Stimulated activated CD4-positive, alpha-beta T cell treated with anti-CD3 and anti-CD28 coated beads, Interleukin-15, amount 100 ng/mL, for 48 hours (primary cell): Measurements from ENCODE around the gene ULK1.

Source experiments
- DNase-seq, 2 donors: peaks; one replicate each; pipeline ENCODE4 v3.0.0-alpha.2; 2020; ENCODE audit warnings: low read depth in 2 of 2

The ULK1 gene

DNA sequence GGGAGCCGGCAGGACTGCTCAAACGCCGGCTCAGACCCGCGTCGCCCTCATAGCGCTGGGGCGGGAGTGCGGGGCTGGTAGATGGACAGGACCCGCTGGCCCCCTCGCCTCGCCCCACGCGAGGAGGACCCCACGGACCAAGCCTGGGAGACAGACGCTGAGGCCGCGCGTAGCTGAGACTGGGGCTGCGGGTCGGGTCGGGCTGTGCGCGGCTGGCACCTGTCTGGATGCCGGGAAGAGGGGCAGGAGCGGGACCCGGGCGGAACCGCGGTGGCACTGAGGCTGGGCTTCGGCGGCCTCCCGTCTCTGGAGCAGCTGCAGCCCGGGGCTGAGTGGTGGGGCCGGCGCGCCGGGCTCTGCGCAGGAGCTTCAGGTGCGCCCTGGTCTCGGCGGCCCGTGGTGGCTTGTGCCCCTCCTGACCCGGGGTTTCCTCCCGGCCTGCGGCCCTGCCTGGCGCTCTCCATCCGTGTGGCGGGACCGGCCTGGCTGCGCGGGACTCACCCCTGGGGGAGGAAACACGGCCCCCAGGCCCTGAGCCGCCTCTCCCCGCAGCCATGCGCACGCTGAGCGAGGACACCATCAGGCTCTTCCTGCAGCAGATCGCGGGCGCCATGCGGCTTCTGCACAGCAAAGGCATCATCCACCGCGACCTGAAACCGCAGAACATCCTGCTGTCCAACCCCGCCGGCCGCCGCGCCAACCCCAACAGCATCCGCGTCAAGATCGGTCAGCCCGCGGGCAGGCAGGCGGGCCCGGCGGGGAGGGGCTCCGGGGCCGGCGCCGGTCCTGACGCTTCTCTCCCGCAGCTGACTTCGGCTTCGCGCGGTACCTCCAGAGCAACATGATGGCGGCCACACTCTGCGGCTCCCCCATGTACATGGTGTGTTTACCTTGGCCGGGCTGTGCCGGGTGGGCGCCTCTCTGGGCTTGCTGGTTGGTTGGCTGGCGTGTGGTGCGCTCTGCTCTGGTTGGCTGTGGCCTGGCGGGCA lies 14.0 kb downstream of the ULK1 start:
- DNase-seq: no peak

- no peak for DNase-seq
These were observed 14.8 kb downstream of the ULK1 start for GRCh38 chr12:131909081-131909751.

DNA sequence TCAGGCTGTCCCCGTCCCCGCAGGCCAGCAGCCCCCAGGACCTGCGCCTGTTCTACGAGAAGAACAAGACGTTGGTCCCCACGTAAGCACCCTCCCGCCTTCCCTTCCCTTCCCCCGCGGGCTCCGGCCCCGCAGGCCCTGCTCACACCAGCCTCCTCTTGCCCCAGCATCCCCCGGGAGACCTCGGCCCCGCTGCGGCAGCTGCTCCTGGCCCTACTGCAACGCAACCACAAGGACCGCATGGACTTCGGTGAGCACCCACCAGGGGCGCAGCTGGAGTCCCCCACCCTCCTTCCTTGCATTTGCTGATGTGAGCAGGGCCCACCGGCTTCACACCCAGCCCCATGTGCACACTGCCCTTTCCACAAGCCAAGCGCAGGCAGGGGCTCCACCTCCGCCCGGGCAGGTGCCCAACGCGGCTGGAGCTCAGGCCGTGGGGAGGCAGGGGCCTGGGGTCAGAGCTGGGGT lies 15.4 kb downstream of the ULK1 start:
- DNase-seq: no peak

DNA sequence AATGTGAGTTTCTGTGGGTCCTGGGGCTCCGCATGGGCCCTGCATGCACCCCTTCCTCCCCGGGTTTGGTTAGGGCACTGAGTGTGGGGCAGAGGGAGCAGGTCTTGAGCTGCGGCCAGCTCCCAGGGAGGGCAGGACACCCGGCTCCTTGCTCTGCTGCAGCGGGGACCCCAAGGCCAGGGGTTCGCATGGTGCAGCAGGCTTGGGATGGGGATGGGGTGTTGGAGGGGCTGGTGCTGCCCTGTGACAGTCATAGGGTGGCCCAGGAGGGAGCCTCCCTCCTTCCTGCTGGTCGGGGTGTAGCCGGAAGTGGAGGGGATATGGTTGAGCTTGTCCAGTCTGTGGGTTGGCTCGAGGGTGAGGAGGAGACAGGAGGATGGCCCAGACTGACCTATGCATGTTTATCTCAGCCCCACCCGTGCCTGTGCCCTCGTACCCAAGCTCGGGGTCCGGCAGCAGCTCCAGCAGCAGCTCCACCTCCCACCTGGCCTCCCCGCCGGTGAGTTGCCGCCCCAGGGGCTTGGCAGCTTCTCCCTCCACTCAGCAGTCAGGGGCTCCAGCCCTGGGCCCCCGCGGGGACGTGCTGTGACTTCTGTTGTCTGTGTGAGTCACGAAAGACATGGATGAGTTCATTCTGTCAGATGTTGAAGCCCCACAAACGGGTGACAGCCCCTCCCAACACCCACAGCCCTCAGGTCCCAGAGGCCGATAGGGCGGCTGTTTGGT lies 16.0 kb downstream of the ULK1 start:
- no peak for DNase-seq

GRCh38 chr12:131911028-131911650 lies 16.7 kb downstream of the ULK1 start:
- DNase-seq: no peak

- DNase-seq: no peak
These were observed 17.5 kb downstream of the ULK1 start for GRCh38 chr12:131911851-131912477.

DNA sequence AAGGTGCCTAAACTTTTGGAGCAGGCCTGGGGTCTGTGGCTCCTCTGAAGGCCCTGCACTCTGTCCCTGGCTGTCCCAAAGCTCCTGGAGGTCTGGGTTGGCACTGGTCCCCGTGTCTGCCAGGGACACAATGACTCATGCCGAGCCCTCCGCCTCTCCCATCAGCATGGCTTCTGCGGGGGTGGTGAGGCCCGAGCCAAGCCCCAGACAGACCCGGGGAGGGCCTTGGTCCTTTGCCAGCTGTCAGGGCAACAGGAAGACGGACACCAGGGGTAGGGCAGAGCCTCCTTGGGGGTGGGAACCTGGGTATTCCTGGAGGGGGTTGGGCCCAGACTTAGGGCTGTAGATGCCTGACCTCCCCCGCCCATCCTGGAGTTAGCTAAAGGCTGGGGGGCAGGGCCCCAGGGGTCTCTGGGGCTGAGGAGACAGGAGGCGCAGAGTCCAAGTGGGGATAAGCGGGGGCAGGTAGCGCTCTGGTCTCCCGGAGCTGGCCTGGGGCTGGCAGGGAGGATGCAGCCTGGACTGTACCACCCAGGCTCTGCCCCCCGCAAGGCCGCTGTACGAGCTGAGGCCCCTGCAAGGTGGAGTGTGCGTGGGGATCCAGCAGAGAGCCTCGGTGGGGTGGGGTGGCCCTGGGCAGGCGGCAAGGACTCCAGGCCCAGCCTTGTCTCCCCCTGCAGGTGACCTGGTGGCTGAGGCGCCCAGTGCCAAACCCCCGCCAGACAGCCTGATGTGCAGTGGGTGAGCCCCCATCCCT lies 18.3 kb downstream of the ULK1 start:
- DNase-seq: no peak

- no peak for DNase-seq
These were observed 19.2 kb downstream of the ULK1 start for GRCh38 chr12:131913666-131914065.

GRCh38 chr12:131914179-131914702 lies 19.8 kb downstream of the ULK1 start:
- DNase-seq: no peak

DNA sequence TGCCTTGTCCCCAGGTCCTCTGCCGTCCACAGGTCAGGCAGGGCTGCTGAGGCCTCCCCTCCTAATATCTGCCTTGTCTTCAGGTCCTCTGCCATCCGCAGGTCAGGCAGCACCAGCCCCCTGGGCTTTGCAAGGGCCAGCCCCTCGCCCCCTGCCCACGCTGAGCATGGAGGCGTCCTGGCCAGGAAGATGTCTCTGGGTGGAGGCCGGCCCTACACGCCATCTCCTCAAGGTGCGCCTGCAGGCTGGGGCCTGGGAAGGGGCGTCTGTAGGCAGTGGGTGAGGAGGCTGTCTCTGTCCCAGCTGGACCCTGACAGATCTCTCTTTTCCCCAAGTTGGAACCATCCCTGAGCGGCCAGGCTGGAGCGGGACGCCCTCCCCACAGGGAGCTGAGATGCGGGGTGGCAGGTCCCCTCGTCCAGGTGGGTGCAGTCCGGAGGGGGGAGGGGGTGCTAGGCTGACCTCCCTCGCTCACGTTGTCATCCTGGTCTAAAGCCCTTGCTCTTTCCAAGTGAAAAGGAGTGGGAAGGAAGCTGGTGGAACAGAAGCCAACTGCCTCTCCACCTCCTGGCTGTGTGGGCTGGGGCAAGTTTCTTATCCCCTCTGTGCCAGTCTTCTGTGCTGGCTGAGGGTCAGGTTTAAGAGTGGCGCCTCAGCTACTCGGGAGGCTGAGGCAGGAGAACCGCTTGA lies 20.7 kb downstream of the ULK1 start:
- DNase-seq: no peak

DNA sequence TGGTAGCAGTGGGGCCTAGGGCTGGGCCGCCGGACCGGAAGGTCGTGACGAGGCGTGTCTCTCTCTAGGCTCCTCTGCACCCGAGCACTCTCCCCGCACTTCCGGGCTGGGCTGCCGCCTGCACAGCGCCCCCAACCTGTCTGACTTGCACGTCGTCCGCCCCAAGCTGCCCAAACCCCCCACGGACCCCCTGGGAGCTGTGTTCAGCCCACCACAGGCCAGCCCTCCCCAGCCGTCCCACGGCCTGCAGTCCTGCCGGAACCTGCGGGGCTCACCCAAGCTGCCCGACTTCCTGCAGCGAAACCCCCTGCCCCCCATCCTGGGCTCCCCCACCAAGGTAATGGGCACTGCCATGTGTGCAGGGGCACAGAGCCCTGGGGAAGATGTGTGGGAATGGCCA lies 21.4 kb downstream of the ULK1 start:
- DNase-seq: no peak

GRCh38 chr12:131916306-131917138 lies 22.1 kb downstream of the ULK1 start:
- DNase-seq: no peak

- no peak for DNase-seq
These were observed 22.8 kb downstream of the ULK1 start for GRCh38 chr12:131917139-131917710.

- no peak for DNase-seq
These were observed 23.4 kb downstream of the ULK1 start for GRCh38 chr12:131917711-131918306.

- no peak for DNase-seq
These were observed 24.1 kb downstream of the ULK1 start for GRCh38 chr12:131918311-131919050.

DNA sequence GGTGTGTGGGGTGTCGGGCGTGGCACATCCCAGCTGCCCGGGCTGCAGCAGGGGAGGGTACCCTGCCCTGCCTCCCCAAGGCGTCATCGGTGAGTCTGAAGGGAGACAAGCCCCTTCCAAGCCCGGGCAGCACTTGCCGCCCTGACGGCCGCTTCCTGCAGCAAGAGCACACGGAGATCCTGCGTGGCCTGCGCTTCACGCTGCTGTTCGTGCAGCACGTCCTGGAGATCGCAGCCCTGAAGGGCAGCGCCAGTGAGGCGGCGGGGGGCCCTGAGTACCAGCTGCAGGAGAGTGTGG lies 24.6 kb downstream of the ULK1 start:
- no peak for DNase-seq

DNA sequence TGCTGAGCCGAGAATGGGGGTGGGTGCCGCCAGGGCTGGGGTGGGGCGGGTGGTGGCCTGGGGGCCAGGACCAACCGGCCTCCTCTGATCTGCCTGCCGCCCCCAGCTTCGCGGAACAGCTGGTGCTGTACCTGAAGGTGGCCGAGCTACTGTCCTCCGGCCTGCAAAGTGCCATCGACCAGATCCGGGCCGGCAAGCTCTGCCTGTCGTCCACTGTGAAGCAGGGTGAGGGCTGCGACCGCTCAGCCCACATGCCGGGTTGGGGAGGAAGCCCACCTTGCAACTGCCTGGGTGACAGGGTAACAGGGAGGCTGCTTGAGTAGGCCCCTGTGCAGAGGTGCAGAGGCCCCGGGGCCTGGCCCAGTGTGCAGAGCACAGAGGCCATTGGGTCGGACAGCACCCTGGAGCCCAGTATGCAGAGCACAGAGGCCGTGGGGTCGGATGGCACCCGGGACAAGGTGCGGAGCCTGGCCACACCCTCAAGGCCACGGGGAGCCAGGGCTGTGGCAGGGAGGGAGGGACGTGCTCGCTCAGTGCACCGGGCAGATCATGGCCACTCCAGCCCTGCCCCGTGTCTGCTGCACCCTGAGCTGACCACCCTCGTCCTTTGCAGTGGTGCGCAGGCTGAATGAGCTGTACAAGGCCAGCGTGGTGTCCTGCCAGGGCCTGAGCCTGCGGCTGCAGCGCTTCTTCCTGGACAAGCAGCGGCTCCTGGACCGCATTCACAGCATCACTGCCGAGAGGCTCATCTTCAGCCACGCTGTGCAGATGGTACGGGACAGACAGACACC lies 25.1 kb downstream of the ULK1 start:
- DNase-seq: no peak
